NCI-H2171 (cell line): ENCODE measurements around the gene TRIOBP.

Experiments
- DNase-seq: peaks from one replicate; lab custom pipeline; 2025; lab: John Stamatoyannopoulos, UW

Gene TRIOBP

GRCh38 chr22:37824674-37825641 is 128.1 kb downstream of the TRIOBP start:
- no peak for DNase-seq
